GM23248 (cell line): ENCODE results near the gene ARHGAP25. TPM values are rescaled to one million over a fixed set of nuclear protein-coding genes. Genes with fewer than 3 reads are reported as not detected.

Experiments
- DNase-seq: peaks from one replicate; pipeline ENCODE4 v3.0.0-alpha.2; 2015
- H2AFZ ChIP-seq: fragments of 200-600 bp; sonication (generic); 2 replicates; pipeline ENCODE4 v1.6.1; 2016; ENCODE audit warnings: antibody characterized with exemption
- H3F3A ChIP-seq: fragments of 200-600 bp; sonication (generic); 2 replicates; pipeline ENCODE4 v1.6.1; 2016; ENCODE audit warnings: mild to moderate bottlenecking, antibody characterized with exemption, mixed run types; ENCODE audit not compliant: insufficient read depth
- H3K27ac ChIP-seq: fragments of 200-600 bp; sonication (generic); 2 replicates; pipeline ENCODE4 v1.5.1; 2016; ENCODE audit warnings: mild to moderate bottlenecking
- H3K27me3 ChIP-seq: fragments of 200-600 bp; sonication (generic); replicated peaks from 2 replicates; pipeline ENCODE4 v1.6.1; 2016; ENCODE audit warnings: mild to moderate bottlenecking; ENCODE audit not compliant: insufficient read depth
- H3K36me3 ChIP-seq: fragments of 200-600 bp; sonication (generic); 2 replicates; pipeline ENCODE4 v1.6.1; 2016; ENCODE audit warnings: low read depth, mild to moderate bottlenecking
- H3K4me1 ChIP-seq: fragments of 200-600 bp; sonication (generic); 2 replicates; pipeline ENCODE4 v1.6.1; 2016; ENCODE audit warnings: mild to moderate bottlenecking; ENCODE audit not compliant: insufficient read depth
- H3K4me2 ChIP-seq: fragments of 200-600 bp; sonication (generic); one replicate; pipeline ENCODE4 v1.6.1; 2016; ENCODE audit warnings: mild to moderate bottlenecking; ENCODE audit not compliant: unreplicated experiment
- H3K4me3 ChIP-seq: fragments of 200-600 bp; sonication (generic); 2 replicates; pipeline ENCODE4 v1.5.1; 2016; ENCODE audit warnings: mild to moderate bottlenecking
- H3K79me2 ChIP-seq: fragments of 200-600 bp; sonication (generic); 2 replicates; pipeline ENCODE4 v1.6.1; 2016; ENCODE audit warnings: mild to moderate bottlenecking; ENCODE audit not compliant: insufficient read depth
- H3K9ac ChIP-seq: fragments of 200-600 bp; sonication (generic); 2 replicates; pipeline ENCODE4 v1.6.1; 2016; ENCODE audit warnings: mild to moderate bottlenecking
- H3K9me2 ChIP-seq: fragments of 200-600 bp; sonication (generic); 2 replicates; pipeline ENCODE4 v1.6.1; 2016; ENCODE audit warnings: mixed run types, mild to moderate bottlenecking, moderate library complexity; ENCODE audit not compliant: insufficient read depth
- H3K9me3 ChIP-seq: fragments of 200-600 bp; sonication (generic); one replicate; pipeline ENCODE4 v1.6.1; 2017; ENCODE audit warnings: low read depth
- H4K20me1 ChIP-seq: fragments of 200-600 bp; sonication (generic); 2 replicates; pipeline ENCODE4 v1.6.0; 2016; ENCODE audit not compliant: insufficient read depth
- EZH2 ChIP-seq: fragments of 200-600 bp; sonication (generic); IDR thresholded peaks from 2 replicates; pipeline ENCODE4 v1.6.1; 2018; ENCODE audit warnings: antibody characterized with exemption, mild to moderate bottlenecking; ENCODE audit not compliant: insufficient read depth, poor library complexity, severe bottlenecking
- EZH2phosphoT487 ChIP-seq: fragments of 200-600 bp; sonication (generic); IDR thresholded peaks from 2 replicates; pipeline ENCODE4 v1.6.1; 2018; ENCODE audit warnings: antibody characterized with exemption, moderate library complexity, mild to moderate bottlenecking, low read depth; ENCODE audit not compliant: insufficient read depth
- WGBS, 2 experiments: methylation state at CpG; one replicate each; pipeline ENCODE4 v1.1.6; 2015 to 2017; ENCODE audit warnings: low lambda C conversion rate in 2 of 2, low coverage in 1 of 2; ENCODE audit errors: missing lambda C conversion rate in 2 of 2; 5-methylcytosine and 5-hydroxymethylcytosine counted together
- in situ Hi-C: fragments of 300-500 bp; cut with MboI; formaldehyde crosslinking; loops from 2 replicates; pipeline ENCODE4 v1.15.0; 2020
- polyA plus RNA-seq: library from polyadenylated mRNA; unstranded; fragments of >200 nt; fragmentation: Nextera tagmentation; extraction: Ambion mirVana; gene quantifications from 2 replicates; pipeline ENCODE4 v1.2.1, GENCODE V29; 2016
- total RNA-seq: library from RNA; depleted of rRNA; stranded (reverse); fragments of >200 nt; shearing (Covaris generic); gene quantifications from 2 replicates; pipeline ENCODE4 v1.2.3, GENCODE V29; 2014

ARHGAP25 gene
- total and polyA plus RNA-seq, 2 experiments from 2014 or later, result not detected

- in situ Hi-C loops, result no loop called here
- no peaks in the 10 kb centered on the region for H3K36me3 ChIP-seq
- H4K20me1 ChIP-seq, result no peaks in the 10 kb centered on the region
- WGBS, 2 experiments, result 65 to 74% methylated on average over 5 to 10 of the region's 10 CpGs
- no peak overlapping the region for H3K27ac ChIP-seq
- H3K4me2 ChIP-seq, result no peak overlapping the region
- TF ChIP-seq EZH2 (no peak), EZH2phosphoT487 (no peak)
- no peaks in the 10 kb centered on the region for H3K9me2 ChIP-seq
- no peaks in the 10 kb centered on the region for H3K79me2 ChIP-seq
- H3K4me1 ChIP-seq, result no peaks in the 10 kb centered on the region
- no peak overlapping the region for H3K9ac ChIP-seq
- peaks cover 11% of the 10 kb centered on the region for H3K27me3 ChIP-seq
- H3K9me3 ChIP-seq, result no peaks in the 10 kb centered on the region
- H2AFZ ChIP-seq, result no peak overlapping the region
- H3K4me3 ChIP-seq, result no peak overlapping the region
- no peak for DNase-seq
- no peaks in the 10 kb centered on the region for H3F3A ChIP-seq
These were observed 104.0 kb downstream of the ARHGAP25 start for GRCh38 chr2:68838641-68839040.

DNA sequence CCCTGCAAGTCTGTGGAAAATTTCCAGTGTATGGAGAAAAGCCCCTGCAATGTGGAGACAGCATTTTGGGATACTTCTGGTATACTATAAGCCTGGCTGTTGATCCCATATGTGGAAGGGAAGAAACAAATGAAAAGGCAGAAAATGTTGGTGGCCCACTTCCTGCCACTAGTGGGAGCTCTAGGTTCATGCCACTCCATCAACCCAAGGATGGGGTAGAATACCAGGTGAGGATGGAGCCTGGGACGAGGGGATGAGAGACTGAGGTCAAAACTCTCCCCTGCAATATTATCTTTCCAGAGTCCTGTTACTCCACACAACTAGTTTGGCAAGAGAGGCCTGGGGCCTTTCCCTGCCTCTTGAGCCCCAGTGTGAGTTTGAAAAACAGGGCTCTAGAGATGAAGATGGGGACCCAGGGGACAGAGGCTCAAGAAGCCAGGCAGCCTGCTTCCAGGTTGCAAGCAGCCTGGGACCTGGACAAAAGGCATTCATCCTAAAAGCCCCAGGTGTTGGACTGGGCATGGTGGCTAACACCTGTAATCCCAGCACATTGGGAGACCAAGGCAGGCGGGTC is 104.7 kb downstream of the ARHGAP25 start:
- peaks cover 17% of the 10 kb centered on the region for H3K27me3 ChIP-seq
- no peak overlapping the region for H3K9ac ChIP-seq
- no peak overlapping the region for H3K4me3 ChIP-seq
- no peaks in the 10 kb centered on the region for H3K4me1 ChIP-seq
- DNase-seq, result peak; percentile 25
- WGBS, 2 experiments, result 62 to 70% methylated on average over 2 of the region's 2 CpGs
- TF ChIP-seq EZH2phosphoT487 (no peak), EZH2 (no peak)
- H3K36me3 ChIP-seq, result no peaks in the 10 kb centered on the region
- in situ Hi-C loops, result no loop called here
- no peak overlapping the region for H3K27ac ChIP-seq
- no peaks in the 10 kb centered on the region for H3F3A ChIP-seq
- H3K9me3 ChIP-seq, result no peaks in the 10 kb centered on the region
- H2AFZ ChIP-seq, result no peak overlapping the region
- H3K79me2 ChIP-seq, result no peaks in the 10 kb centered on the region
- H3K9me2 ChIP-seq, result no peaks in the 10 kb centered on the region
- H3K4me2 ChIP-seq, result no peak overlapping the region
- H4K20me1 ChIP-seq, result no peaks in the 10 kb centered on the region

DNA sequence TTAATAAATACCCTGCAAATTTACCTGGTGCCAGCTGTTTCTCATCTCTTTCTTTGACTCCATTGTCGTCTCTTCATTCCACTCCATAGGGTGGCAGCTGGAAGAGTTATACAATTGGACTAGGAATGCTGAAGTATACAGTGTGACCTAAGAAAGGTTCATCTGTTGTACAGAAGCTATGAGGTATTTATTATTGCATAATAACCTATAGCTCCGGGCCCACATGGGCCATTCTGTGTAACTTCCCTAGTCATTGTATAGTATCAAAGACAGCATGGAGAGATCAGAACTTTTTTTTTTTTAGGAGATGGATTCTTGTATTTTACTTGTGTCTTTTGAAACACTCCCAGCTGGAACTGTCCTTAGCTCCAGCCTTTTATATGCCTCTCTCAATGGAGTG is 110.4 kb downstream of the ARHGAP25 start:
- Histone ChIP-seq H3K27me3 (peaks cover 51% of the 10 kb centered on the region), H3F3A (no peaks in the 10 kb centered on the region), H3K4me3 (no peak overlapping the region), H3K4me2 (no peak overlapping the region), H3K9ac (no peak overlapping the region), H3K27ac (no peak overlapping the region), H3K9me2 (no peaks in the 10 kb centered on the region), H3K4me1 (no peaks in the 10 kb centered on the region), H4K20me1 (no peaks in the 10 kb centered on the region), H3K79me2 (no peaks in the 10 kb centered on the region), H2AFZ (no peak overlapping the region), H3K9me3 (no peaks in the 10 kb centered on the region), H3K36me3 (no peaks in the 10 kb centered on the region)
- no peak for DNase-seq
- 59 to 65% methylated on average over 2 of the region's 2 CpGs for WGBS, 2 experiments
- TF ChIP-seq EZH2phosphoT487 (no peak), EZH2 (no peak)
- in situ Hi-C loops, result no loop called here

DNA sequence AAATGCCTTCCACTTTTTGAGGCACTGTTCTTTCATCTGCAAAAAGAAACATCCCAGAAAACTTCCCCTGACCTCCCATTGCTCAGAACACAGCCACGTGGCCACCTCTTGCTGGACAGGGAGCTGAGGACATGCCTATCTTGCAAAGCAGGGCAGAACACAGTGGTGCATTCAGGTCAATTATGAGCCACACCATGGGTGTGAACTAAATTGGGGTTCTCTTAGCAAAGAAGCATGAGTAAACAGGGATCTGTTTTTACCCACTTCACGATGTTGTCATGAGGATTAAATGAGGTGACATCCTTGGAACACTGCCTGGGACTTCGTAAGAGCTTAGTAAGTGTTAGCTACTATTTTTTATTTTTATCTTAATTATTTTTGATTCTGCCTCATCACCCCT is 111.5 kb downstream of the ARHGAP25 start:
- Histone ChIP-seq H3K9me2 (no peaks in the 10 kb centered on the region), H3K79me2 (no peaks in the 10 kb centered on the region), H4K20me1 (no peaks in the 10 kb centered on the region), H3K36me3 (no peaks in the 10 kb centered on the region), H2AFZ (no peak overlapping the region), H3K4me1 (no peaks in the 10 kb centered on the region), H3K9ac (no peak overlapping the region), H3K9me3 (no peaks in the 10 kb centered on the region), H3K4me2 (no peak overlapping the region), H3K27ac (no peak overlapping the region), H3K27me3 (peaks cover 56% of the 10 kb centered on the region), H3K4me3 (no peak overlapping the region), H3F3A (no peaks in the 10 kb centered on the region)
- TF ChIP-seq EZH2phosphoT487 (no peak), EZH2 (no peak)
- WGBS, 2 experiments, result 1 to 2% methylated on average over 3 of the region's 3 CpGs
- DNase-seq, result peak; percentile 33
- in situ Hi-C loops, result no loop called here

GRCh38 chr2:68847751-68848150 is 113.1 kb downstream of the ARHGAP25 start:
- Histone ChIP-seq H3K9ac (no peak overlapping the region), H2AFZ (no peak overlapping the region), H3K4me3 (no peak overlapping the region), H3K36me3 (no peaks in the 10 kb centered on the region), H3K9me3 (no peaks in the 10 kb centered on the region), H3F3A (no peaks in the 10 kb centered on the region), H3K27ac (no peak overlapping the region), H4K20me1 (no peaks in the 10 kb centered on the region), H3K27me3 (peaks cover 48% of the 10 kb centered on the region), H3K4me2 (no peak overlapping the region), H3K79me2 (no peaks in the 10 kb centered on the region), H3K4me1 (no peaks in the 10 kb centered on the region), H3K9me2 (no peaks in the 10 kb centered on the region)
- TF ChIP-seq EZH2 (no peak), EZH2phosphoT487 (no peak)
- in situ Hi-C loops, result no loop called here
- no peak for DNase-seq
